ENCODE measurements around the gene CORT. TPM values are rescaled to one million over a fixed set of nuclear protein-coding genes. Genes with fewer than 3 reads are reported as not detected.

The CORT gene
- total RNA-seq, 2 donors from 2014 or later = 0.45 to 0.61 TPM

GRCh38 chr1:10498231-10498630 is 48.4 kb downstream of the CORT start:
- peaks cover 36 to 48% of the 10 kb centered on the region in 2 donors for H3K4me1 Mint-ChIP-seq (ENCODE audit: low read depth in 2 of 2)
- DNase-seq (ENCODE audit: low spot score) (no peak), ATAC-seq (peak in 1 of 2 donors; percentile 26)
- H3K27me3 Mint-ChIP-seq = no peaks in the 10 kb centered on the region
- H3K27ac Mint-ChIP-seq = peak overlapping the region; percentile 77 to 87
- no peaks in the 10 kb centered on the region for H3K9me3 Mint-ChIP-seq
- peak overlapping the region; percentile 63 for H3K4me3 Mint-ChIP-seq
- H3K36me3 Mint-ChIP-seq = no peaks in the 10 kb centered on the region

Other genes with a start within 250 kb of the CORT start
- gene KIF1B, start 239.5 kb upstream of the CORT start, total RNA-seq = 10 to 100 TPM in 1 of 2 donors, 1 to 10 TPM in 1; 9.9 to 32.2 TPM
- 100 to 1,000 TPM; 289 to 430 TPM for gene PGD, start 51.0 kb upstream of the CORT start, total RNA-seq
- gene CENPS, start 19.6 kb upstream of the CORT start, total RNA-seq = 10 to 100 TPM; 12.6 to 20.7 TPM
- gene DFFA, start 22.5 kb downstream of the CORT start, total RNA-seq = 10 to 100 TPM; 40.0 to 59.4 TPM
- 10 to 100 TPM; 20.7 to 23.7 TPM for gene PEX14, start 24.9 kb downstream of the CORT start, total RNA-seq